ENCODE results near the gene CD44.

The CD44 gene

DNA sequence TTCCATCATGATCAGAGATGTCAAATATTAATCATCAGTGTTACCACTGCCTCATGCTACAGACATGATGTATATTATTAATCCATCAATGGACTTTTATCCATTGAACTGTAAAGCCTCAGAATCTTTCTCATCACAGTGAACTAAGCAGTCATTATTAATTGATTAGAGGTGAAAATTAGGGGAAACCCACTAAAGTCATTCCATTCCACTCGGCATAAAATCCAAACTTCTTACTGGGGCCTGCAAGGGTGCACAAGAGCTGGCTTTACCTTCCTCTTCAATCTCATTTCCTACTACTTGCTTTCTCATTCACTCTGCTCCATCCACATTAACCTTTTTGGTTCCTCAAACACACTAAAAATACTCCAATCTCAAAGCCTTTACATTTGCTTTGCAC is 7.9 kb upstream of the CD44 start:
- TF ChIP-seq YY1 (IDR thresholded peaks at IDR 0.05; ENCODE audit: low read depth): no peak
- TF ChIP-seq EP300 (IDR thresholded peaks at IDR 0.05; ENCODE audit: borderline replicate concordance): no peak
- TF ChIP-seq TAF1 (IDR thresholded peaks at IDR 0.05; ENCODE audit: low read depth): no peak
- TF ChIP-seq, protein P1, sequence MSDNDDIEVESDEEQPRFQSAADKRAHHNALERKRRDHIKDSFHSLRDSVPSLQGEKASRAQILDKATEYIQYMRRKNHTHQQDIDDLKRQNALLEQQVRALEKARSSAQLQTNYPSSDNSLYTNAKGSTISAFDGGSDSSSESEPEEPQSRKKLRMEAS (IDR thresholded peaks at IDR 0.05): no peak
- no peak for TF ChIP-seq FOXM1 (IDR thresholded peaks at IDR 0.05; ENCODE audit: borderline replicate concordance, low read depth)
- TF ChIP-seq TEAD4 (IDR thresholded peaks at IDR 0.05): no peak
- TF ChIP-seq, protein P2, sequence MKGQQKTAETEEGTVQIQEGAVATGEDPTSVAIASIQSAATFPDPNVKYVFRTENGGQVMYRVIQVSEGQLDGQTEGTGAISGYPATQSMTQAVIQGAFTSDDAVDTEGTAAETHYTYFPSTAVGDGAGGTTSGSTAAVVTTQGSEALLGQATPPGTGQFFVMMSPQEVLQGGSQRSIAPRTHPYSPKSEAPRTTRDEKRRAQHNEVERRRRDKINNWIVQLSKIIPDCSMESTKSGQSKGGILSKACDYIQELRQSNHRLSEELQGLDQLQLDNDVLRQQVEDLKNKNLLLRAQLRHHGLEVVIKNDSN (IDR thresholded peaks at IDR 0.05): no peak
- no peak for TF ChIP-seq ZBTB7A (IDR thresholded peaks at IDR 0.05; ENCODE audit: low read depth)
- TF ChIP-seq CREB1 (IDR thresholded peaks at IDR 0.05; ENCODE audit: low read depth): no peak
- no peak for TF ChIP-seq CEBPB (IDR thresholded peaks at IDR 0.05)
- no peak for TF ChIP-seq EGR1 (IDR thresholded peaks at IDR 0.05)
- TF ChIP-seq NFIC (IDR thresholded peaks at IDR 0.05): no peak
- no peak for TF ChIP-seq RAD21 (IDR thresholded peaks at IDR 0.05; ENCODE audit: low read depth)
- no peak for TF ChIP-seq TCF12 (IDR thresholded peaks at IDR 0.05; ENCODE audit: low read depth)
- TF ChIP-seq, protein P3, sequence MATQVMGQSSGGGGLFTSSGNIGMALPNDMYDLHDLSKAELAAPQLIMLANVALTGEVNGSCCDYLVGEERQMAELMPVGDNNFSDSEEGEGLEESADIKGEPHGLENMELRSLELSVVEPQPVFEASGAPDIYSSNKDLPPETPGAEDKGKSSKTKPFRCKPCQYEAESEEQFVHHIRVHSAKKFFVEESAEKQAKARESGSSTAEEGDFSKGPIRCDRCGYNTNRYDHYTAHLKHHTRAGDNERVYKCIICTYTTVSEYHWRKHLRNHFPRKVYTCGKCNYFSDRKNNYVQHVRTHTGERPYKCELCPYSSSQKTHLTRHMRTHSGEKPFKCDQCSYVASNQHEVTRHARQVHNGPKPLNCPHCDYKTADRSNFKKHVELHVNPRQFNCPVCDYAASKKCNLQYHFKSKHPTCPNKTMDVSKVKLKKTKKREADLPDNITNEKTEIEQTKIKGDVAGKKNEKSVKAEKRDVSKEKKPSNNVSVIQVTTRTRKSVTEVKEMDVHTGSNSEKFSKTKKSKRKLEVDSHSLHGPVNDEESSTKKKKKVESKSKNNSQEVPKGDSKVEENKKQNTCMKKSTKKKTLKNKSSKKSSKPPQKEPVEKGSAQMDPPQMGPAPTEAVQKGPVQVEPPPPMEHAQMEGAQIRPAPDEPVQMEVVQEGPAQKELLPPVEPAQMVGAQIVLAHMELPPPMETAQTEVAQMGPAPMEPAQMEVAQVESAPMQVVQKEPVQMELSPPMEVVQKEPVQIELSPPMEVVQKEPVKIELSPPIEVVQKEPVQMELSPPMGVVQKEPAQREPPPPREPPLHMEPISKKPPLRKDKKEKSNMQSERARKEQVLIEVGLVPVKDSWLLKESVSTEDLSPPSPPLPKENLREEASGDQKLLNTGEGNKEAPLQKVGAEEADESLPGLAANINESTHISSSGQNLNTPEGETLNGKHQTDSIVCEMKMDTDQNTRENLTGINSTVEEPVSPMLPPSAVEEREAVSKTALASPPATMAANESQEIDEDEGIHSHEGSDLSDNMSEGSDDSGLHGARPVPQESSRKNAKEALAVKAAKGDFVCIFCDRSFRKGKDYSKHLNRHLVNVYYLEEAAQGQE (IDR thresholded peaks at IDR 0.05; ENCODE audit: low read depth): no peak

DNA sequence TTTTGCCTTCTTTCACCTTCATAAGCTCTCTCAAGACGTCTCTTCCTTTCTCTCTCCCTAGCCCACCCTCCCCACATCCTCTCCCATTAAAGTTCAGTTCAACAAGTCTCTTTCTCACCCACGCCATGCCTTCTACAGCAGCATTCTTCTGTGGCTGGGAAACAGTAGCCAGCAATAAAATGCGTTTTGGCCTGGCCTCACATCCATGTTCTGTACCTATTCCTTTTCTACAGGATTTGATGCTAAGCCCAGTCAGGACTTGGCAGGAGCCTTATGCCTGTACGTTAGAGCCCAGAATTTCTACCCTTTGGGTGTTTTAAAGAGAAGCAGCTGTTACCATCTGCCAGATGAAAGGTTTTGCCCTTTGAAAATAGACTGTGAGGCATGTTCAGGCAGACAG is 7.1 kb upstream of the CD44 start:
- TF ChIP-seq ZBTB7A (IDR thresholded peaks at IDR 0.05; ENCODE audit: low read depth) (no peak), CEBPB (IDR thresholded peaks at IDR 0.05) (no peak), FOXM1 (IDR thresholded peaks at IDR 0.05; ENCODE audit: borderline replicate concordance, low read depth) (no peak), EGR1 (IDR thresholded peaks at IDR 0.05) (no peak), RAD21 (IDR thresholded peaks at IDR 0.05; ENCODE audit: low read depth) (no peak), EP300 (IDR thresholded peaks at IDR 0.05; ENCODE audit: borderline replicate concordance) (no peak), CREB1 (IDR thresholded peaks at IDR 0.05; ENCODE audit: low read depth) (no peak), TAF1 (IDR thresholded peaks at IDR 0.05; ENCODE audit: low read depth) (no peak), TEAD4 (IDR thresholded peaks at IDR 0.05) (no peak), NFIC (IDR thresholded peaks at IDR 0.05) (no peak), TCF12 (IDR thresholded peaks at IDR 0.05; ENCODE audit: low read depth) (no peak), YY1 (IDR thresholded peaks at IDR 0.05; ENCODE audit: low read depth) (no peak)
- TF ChIP-seq, protein P1 (IDR thresholded peaks at IDR 0.05): no peak
- TF ChIP-seq, protein P3 (IDR thresholded peaks at IDR 0.05; ENCODE audit: low read depth): no peak
- TF ChIP-seq, protein P2 (IDR thresholded peaks at IDR 0.05): no peak

DNA sequence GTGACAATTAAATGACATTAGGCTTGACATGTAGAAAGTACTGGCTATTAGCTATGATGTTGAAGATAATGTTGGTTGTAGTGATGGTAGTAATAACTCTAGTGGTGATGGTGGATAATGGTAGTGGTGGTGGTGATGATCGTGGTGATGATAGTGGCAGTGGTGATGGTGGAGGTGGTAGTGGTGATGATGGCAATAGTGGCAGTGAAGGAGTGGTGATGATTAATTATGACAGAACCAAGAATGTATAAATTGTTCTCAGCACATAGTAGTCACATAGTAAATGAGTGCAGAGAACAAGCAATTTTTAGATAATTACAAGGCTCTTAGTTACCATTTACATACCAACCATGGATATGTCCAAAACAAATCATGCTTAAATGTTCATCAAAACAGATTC is 5.3 kb upstream of the CD44 start:
- TF ChIP-seq RAD21 (IDR thresholded peaks at IDR 0.05; ENCODE audit: low read depth) (no peak), YY1 (IDR thresholded peaks at IDR 0.05; ENCODE audit: low read depth) (no peak), TEAD4 (IDR thresholded peaks at IDR 0.05) (no peak), CEBPB (IDR thresholded peaks at IDR 0.05) (no peak), NFIC (IDR thresholded peaks at IDR 0.05) (no peak), ZBTB7A (IDR thresholded peaks at IDR 0.05; ENCODE audit: low read depth) (no peak), EGR1 (IDR thresholded peaks at IDR 0.05) (no peak), FOXM1 (IDR thresholded peaks at IDR 0.05; ENCODE audit: borderline replicate concordance, low read depth) (no peak), CREB1 (IDR thresholded peaks at IDR 0.05; ENCODE audit: low read depth) (no peak), TAF1 (IDR thresholded peaks at IDR 0.05; ENCODE audit: low read depth) (no peak), EP300 (IDR thresholded peaks at IDR 0.05; ENCODE audit: borderline replicate concordance) (no peak), TCF12 (IDR thresholded peaks at IDR 0.05; ENCODE audit: low read depth) (no peak)
- TF ChIP-seq, protein P1 (IDR thresholded peaks at IDR 0.05): no peak
- TF ChIP-seq, protein P3 (IDR thresholded peaks at IDR 0.05; ENCODE audit: low read depth): no peak
- TF ChIP-seq, protein P2 (IDR thresholded peaks at IDR 0.05): no peak

Measured in Ishikawa (cell line).